KG1 (cell line): ENCODE data around the gene ST7L.

ENCODE experiments used
- DNase-seq: peaks from one replicate; lab custom pipeline; 2025; lab: John Stamatoyannopoulos, UW

Gene ST7L

DNA sequence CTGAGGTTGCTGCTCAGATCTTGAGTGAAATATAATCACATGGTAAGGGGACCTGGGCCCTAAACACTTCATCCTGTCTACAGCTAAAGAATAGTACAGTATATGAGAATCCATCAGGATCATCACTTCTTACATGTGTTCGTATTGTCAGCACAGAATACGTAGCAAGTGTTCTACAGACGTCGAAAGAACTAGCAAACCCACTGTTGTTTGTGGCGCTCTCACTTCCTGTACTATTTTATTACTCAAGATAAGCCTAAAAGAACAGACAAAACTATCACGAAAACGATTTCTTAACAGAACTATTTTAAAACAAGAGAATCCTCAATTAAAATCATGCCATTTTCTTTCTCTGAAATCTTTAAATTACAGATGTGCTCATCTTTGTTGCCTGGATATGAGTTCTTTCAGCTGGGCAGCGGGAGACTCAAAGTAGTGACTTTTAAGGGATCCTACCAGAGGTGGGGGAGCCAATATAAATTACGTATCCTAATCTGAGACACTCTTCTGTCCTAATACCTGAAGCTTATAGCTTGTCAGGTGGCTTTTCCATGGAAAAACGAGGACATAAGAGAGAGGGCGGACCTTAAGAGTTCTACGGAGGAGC, 724 bp downstream of the ST7L start:
- peak; percentile 79 for DNase-seq

DNA sequence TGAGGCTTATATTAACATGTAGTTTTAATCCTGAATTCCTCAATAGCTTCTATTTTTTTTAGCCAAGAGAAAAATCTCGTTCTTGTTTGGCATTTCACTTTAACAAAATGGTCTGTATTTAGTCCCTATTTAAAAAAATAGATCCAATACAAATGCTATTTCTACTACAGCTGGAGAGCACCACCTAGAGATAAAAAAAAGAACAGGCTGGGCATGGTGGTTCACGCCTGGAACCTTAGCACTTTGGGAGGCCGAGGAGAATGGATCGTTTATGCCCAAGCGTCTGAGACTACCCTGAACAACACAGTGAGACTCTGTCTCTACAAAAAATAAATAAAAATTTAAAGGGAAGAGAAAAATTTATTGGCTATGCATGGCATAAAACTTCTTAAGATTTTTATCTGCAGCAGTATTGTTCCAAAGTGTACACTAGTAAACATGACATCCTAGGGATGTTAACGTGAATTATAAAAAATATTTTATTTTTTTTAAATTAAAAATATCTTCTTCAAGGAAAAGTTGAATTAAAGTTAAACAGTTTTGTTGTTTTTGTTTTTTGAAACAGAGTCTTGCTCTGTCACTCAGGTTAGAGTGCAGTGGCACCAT, 4.4 kb downstream of the ST7L start:
- DNase-seq: no peak

DNA sequence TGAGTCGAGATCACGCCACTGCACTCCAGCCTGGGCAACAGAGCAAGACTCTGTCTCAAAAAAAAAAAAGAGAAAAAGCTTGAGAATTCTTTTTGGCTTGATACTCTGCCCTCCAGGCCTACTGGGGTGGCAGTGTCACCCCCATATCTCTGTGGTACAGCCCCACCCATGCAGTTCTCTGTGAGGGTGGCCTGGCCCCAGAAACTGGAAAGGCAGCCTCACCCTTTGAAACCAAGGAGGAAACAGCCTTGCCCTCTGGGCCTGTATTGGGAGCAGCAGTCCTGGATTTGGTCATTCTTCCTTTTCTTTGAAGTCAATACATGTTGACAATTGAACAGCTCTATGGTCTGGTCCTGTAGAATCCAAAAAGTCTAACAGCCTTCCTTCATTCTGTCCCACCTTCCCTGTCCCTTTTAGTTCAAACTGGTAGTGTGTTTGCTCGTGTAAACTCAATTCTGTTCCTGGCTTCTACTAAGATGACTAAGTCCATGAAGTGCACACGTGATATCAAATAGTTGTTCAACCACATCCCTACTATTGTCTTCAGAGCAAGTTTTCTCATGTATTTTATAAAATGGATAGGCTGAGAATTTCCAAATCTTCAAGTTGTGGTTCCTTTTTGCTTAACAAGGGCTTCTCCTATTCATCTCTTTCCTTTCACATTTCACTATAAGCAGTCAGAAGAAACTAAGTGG, 13.2 kb downstream of the ST7L start:
- DNase-seq: no peak

DNA sequence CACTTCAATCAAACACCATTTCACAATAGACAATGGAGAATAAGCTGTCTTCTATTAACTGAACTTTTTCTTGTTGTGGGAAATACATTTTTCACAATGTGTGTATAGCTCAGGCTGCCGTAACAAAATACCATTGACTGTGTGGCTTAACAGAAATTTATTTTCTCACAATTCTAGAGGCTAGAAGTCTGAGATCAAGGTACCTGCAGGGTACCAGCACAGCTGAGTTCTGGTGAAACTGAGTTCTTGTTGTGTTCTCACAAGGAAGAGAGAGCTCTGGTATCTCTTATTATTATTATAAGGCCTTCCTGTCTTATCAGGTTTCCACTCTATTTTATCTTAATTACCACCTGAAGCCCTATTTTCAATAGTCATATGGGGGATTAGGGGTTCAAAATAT, 15.4 kb downstream of the ST7L start:
- no peak for DNase-seq

DNA sequence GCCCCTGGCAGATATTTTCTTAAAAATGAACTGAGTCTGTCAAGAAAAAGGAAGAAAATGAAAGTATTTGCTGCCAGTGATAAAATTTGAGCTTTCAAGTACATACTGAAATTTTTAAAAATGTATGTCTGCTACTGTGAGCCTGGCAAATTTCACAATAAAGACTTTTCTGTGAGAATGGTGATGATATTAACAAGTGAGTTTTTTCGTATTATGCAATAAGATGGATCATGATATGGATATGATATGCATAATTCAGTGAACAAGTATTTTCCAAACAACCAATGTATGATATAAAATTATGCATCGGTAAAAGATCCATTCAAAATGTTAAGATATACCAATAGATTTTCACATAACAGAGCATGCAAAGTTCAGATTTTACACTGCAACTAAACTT, 15.9 kb downstream of the ST7L start:
- DNase-seq: no peak

- no peak for DNase-seq
These were observed 19.5 kb downstream of the ST7L start for GRCh38 chr1:112599477-112599876.

GRCh38 chr1:112594208-112594876, 24.6 kb downstream of the ST7L start:
- no peak for DNase-seq

- DNase-seq: no peak
These were observed 29.2 kb downstream of the ST7L start for GRCh38 chr1:112589766-112590165.

DNA sequence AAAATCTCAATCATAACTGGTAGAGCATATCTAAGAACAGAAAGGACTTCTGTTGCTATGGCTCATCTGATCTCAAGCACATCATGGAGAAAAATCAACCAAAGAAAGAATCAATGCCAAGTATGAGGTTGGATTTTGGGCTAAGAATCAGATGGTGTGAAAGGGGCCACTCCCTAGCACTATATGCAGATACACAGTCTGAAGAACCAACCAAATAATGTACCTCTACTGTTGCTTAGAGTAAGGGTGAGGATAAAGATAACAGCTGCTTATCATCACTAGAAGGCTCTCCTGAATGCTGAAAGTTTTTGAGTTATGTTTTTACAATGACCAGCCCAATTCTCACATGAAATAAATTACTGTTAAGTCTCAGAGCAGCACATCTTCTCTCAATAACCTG, 35.6 kb downstream of the ST7L start:
- no peak for DNase-seq

DNA sequence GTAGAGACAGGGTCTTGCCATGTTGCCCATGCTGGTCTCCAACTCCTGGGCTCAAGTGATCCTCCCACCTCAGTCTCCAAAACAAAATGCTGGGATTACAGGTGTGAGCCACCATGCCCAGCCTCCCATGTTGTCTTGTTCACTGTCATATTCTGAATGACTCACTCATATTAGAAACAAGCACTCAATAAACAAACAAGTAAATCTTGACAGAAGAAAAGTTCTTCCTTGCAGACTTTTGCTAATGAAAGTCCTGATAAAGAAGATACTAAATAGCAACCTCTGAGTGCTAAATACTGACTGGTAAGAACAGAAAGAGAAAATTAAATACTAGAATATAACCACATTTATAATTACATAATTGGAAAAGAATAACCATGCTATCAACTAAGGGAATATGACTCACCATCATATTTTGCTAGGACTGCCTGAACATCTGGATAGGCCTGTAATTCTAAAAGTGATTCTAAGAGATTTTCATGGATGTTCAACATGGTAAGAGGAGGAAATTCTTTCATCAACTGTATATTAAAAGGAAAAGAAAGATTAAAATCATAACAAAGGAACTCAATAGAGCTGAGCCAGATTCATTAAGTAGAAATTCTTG, 37.3 kb downstream of the ST7L start:
- DNase-seq: no peak

- no peak for DNase-seq
These were observed 39.0 kb downstream of the ST7L start for GRCh38 chr1:112579801-112580510.

DNA sequence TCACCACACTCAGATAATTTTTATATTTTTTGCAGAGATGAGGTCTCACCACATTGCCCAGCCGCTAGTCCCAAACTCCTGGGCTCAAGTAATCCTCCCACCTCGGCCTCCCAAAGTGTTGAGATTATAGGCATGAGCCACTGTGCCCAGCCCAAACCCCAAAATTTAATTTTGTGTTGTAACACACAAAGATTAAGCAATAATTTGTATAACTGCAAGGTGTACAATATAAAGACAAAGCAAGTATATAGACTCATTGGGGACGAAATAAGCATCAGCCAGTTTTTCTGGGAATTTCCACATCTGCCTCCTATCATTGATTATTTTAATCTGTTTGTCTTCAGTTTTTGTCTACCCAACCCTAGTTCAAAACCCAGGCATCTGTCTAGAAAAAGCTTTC, 42.7 kb downstream of the ST7L start:
- DNase-seq: no peak

DNA sequence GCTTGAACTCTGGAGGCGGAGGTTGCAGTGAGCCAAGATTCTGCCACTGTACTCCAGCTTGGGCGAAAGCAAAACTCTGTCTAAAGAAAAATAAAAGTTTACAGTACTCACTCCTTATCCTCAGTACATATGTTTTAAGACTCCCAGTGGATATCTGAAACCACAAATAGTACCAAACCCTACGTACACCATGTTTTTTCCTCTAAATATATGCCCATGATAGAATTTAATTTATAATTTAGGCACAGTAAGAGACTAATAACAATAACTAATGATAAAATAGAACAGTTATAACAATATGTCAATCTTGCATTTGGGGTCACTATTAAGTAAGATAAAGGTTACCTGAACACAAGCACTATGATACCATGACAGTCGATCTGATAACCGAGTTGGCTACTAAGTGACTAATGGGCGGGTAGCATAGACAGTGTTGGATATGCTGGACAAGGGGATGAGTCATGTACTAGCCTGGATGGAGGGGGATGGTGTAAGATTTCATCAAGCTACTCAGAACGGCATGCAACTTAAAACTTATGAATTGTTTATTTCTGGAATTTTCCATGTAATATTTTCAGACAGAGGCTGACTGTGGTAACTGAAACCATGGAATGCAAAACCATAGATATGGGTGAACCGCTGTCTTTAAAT, 43.7 kb downstream of the ST7L start:
- DNase-seq: no peak

GRCh38 chr1:112565800-112566199, 53.1 kb downstream of the ST7L start:
- no peak for DNase-seq

DNA sequence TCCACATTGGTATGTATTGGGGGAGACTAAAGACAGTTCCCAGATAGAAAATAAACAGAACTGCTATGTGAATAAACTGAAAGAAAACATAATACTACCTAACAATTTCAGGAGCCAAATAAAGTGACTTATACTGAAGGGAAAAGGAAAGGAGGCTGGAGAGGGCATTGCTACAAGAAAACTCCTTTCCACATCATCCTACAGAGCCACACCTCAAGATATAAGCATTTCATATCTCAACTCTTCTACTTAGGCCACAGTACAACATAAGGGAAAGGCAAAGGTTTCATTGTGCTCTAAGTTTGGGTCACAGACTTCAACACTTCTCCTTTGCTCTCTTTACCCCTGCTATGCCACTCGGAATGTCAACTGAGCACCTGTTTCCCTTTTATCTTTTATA, 54.9 kb downstream of the ST7L start:
- no peak for DNase-seq

GRCh38 chr1:112563341-112563740, 55.6 kb downstream of the ST7L start:
- no peak for DNase-seq

- DNase-seq: no peak
These were observed 60.3 kb downstream of the ST7L start for GRCh38 chr1:112558634-112559033.

GRCh38 chr1:112557385-112557784, 61.6 kb downstream of the ST7L start:
- DNase-seq: no peak

GRCh38 chr1:112554411-112554810, 64.5 kb downstream of the ST7L start:
- DNase-seq: no peak

DNA sequence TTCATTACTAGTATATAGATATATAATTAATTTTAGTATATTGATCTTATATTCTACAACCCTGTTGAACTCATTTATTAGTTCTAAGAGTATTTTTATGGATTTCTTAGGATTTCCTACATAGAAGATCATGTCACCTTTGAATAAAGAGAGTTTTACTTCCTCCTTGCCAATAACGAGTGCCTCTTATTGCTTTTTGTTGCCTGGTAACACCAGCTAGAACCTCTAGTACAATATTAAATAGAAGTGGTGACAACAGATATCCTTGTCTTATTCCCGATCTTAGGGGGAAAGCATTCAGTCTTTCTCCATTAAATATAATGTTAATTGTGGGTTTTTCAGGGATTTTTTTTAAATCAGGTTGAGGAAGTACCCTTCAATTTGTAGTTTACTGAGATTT, 69.4 kb downstream of the ST7L start:
- no peak for DNase-seq

DNA sequence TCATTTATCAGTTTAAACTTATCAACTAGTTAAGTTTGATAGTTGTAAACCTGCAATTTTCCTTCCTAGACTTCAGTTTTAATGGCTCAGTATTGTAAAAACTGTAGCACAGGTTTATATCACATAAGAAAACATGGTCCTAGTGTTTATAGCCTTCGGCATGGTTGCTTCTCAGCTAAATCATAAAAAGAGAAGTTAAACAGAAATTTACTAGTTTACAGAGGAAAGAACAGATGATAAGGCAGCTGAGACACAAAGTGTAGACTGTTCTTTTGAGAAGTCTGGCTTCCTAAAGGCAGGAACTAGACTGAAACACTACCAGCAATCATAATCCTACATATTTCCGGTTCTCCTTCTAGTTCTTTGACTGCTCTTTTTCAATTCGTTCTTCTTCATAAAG, 70.4 kb downstream of the ST7L start:
- no peak for DNase-seq

DNA sequence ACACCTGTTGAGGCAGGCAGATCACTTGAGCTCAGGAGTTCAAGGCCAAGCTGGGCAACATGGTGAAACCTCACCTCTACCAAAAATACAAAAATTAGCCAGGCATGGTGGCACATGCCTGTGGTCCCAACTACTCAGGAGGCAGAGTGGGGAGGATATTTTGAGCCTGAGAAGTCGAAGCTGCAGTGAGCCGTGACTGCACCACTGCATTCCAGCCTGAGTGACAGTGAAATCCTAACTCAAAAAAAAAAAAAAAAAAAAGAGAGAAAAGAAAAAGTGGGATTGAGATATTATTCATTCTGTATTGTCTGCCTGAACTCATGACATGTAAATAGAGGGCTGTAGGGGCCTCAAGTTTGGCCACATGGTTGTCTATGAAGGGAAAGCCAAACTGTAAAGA, 72.9 kb downstream of the ST7L start:
- no peak for DNase-seq
